Endometrial microvascular endothelial cells (primary cell): ENCODE data around the gene SH2D4B. TPM values are rescaled to one million over a fixed set of nuclear protein-coding genes. Genes with fewer than 3 reads are reported as not detected.
"Not testable (repeated sequence)": the region's sequence is repeated elsewhere in the genome, so short reads cannot be mapped to it uniquely, and the experiment has no call there.

ENCODE experiments used
- in situ Hi-C: cut with HindIII; loops from 2 replicates; pipeline ENCODE4 v1.10.0; 2017; ENCODE audit warnings: low sequenced_read_pairs, low pct_unique_long_range_greater_than_20kb; ENCODE audit errors: inconsistent ontology term
- total RNA-seq: library from RNA; depleted of rRNA; stranded (reverse); fragments of >200 nt; gene quantifications from one replicate; pipeline ENCODE4 v1.2.3, GENCODE V29; 2015; ENCODE audit errors: inconsistent ontology term

Gene SH2D4B
- total RNA-seq, 1 donor from 2014 or later = not detected

GRCh38 chr10:80518807-80519360 lies 18.8 kb upstream of the SH2D4B start:
- in situ Hi-C loops = loop anchor here (25.0 kb wide), 1 partner anchor 107 kb away; the partner anchor contains the start of gene PRXL2A

- in situ Hi-C loops = loop anchor here (25.0 kb wide), 1 partner anchor 108 kb away; the partner anchor contains the start of gene PRXL2A
Measured at GRCh38 chr10:80519936-80520650, 17.6 kb upstream of the SH2D4B start.

- in situ Hi-C loops = loop anchor here (25.0 kb wide), 1 partner anchor 109 kb away; the partner anchor contains the start of gene PRXL2A
Measured at GRCh38 chr10:80520661-80521470, 16.8 kb upstream of the SH2D4B start.

DNA sequence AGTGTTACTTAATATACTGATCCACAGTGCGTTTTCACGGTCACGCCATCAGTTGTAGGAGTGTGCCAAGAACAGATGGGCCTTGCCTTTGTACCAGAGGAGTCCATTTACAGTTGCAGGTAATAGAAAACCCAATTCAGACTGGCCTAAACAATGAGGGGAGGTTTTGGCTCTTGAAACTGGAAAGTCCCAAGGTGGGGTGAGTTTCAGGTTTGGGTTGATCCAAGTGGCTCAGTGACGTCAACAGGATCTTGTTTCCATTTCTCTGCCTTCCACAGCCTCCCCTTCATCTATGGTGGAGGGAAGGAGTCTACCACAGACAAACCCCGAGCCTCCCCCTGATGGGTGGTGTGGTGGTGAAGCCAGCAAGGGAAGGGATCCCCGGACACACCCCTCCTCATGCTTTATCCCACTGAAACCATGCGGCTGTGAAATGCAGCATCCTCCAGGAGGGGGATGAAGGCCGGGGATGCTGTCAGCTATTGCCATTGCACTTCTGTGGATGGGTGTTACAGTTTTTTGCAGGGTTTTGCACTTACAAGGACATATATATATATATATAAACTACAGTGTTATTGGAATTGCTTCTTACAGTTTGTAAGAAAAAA lies 14.8 kb upstream of the SH2D4B start:
- in situ Hi-C loops = loop anchor here (25.0 kb wide), 1 partner anchor 111 kb away; the partner anchor contains the start of gene PRXL2A

DNA sequence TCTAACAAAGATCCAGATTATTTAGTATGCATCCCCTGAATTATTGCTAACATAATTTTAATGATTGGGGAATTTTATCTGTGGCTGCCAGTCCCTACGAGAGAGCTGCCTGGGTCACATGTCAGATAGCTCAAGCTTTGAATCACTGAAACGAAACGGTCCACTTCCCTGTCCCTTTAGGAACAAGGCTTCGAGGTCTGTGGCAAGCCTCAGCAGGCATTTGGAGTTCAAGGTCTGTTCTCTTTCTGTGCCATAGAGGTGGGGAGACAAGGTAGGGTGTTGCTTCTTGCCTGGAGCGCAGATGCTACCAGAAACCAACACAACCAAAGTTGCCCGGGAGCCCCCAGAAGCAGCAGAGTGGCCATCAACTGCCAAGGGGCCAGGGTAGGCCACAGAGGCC lies 13.9 kb upstream of the SH2D4B start:
- in situ Hi-C loops = loop anchor here (25.0 kb wide), 1 partner anchor 111 kb away; the partner anchor contains the start of gene PRXL2A

DNA sequence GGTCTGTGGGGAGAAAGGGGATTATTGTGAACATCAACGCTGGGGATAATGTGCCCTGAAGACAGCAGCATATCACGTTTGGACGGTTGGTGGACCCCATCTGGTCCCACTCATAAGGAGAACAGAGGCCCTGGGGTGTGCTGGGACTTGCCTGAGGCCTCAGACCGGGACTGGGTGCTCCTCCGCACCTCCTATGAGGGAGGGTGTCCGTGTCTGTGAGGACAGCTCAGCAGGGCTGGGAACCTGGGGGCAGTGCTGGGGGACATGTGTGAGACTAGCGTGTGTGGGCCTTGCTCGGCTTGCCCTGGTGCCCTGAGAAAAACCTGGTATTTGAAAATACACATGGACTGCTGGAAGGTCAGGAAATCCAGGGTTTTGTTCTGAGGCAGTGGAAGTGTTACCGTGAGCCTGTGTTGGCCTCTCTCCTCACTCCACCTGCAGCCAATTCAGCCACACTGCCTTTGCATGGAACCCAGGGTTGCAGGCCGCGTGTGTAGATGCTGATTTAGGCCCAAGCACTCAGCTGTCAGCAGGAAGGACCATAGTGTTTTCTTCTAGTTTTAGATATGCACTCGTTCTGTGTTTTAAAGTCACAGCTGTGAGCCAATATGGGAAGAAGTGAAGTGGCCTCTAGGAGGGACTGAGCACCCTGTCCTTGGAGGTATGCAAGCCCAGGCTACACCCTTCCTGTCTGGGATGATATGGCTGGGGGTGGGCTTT lies 13.4 kb upstream of the SH2D4B start:
- in situ Hi-C loops = loop anchor here (25.0 kb wide), 1 partner anchor 112 kb away; the partner anchor contains the start of gene PRXL2A

DNA sequence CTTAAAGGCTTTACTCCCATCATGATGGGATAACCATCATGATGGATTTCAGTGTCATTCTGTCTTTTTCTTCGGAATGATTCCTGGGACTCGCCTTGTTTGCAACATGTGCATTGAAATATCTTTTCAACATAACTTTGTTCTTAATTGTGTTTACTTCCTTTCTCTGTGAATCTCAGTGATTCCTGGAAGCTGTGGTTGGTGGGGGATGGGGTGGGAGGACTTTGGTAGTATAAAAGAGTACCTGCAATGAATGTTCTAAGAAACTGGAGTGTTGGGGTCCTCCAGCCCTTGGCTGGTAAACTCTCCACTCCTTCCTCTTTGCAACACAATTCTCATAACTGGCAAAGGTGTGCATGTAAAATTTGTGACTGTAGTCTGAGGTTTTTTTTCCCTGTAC lies 11.5 kb upstream of the SH2D4B start:
- in situ Hi-C loops = no loop called here

- in situ Hi-C loops = no loop called here
Measured at GRCh38 chr10:80526742-80527141, 11.0 kb upstream of the SH2D4B start.

- in situ Hi-C loops = no loop called here
Measured at GRCh38 chr10:80528185-80528700, 9.5 kb upstream of the SH2D4B start.

DNA sequence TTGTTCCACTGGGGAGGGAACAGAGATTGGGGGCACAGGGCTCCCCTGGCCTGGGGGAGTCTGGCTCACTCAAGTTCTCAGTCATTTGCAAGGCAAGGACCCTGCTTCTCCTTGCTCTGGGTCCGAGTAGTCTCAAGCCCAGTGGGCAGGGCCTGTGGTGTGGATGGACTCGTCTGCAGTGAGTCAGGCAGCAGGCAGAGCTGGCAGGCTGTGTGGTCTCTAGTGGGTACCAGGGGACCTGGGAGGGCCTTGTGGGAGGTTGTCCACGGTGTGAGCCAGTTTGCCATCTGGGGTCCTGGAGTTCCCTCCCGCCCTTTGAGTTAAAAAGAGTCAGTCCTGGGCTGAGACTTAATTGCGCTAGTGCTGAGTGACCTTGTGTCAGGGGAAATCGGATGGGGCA lies 8.8 kb upstream of the SH2D4B start:
- in situ Hi-C loops = no loop called here

GRCh38 chr10:80529604-80530003 lies 8.1 kb upstream of the SH2D4B start:
- in situ Hi-C loops = no loop called here

DNA sequence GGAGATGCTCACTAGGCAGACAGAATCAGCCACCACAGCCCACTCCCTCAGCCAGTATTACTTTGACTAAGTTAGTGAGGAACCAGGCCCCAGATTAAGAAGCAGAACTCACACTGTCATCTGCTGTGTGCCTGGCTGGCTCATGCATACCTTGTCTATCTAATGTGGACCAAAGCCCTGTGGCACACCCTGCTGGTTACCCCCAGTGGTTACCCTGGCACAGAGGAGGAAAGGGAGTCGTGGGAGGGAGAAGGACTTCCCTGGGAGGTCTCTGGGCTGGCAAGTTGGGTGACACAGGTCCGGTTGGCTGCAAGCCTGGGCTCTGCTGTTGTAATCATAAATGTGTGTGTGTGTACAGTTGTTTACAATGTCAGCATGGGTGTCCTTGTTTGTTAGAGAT lies 7.5 kb upstream of the SH2D4B start:
- in situ Hi-C loops = no loop called here

DNA sequence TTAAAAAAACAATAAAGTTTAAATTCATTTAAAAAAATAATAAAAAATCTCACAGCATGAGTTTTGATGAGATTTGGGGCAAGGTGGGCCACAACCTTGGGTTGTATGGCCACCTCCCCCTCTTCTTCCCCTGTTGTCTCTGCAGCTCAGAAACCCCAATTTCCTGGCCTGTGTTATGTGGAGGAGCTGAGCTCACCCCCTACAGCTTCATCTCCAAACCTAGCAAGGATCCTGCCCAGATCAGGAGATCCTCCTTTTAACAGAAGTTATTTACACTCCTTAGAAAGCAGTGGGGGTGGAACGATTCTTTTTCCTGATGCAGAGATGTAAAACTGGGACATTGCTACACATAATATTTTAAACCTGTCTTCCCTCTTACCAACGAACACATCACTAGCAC lies 6.9 kb upstream of the SH2D4B start:
- in situ Hi-C loops = no loop called here

GRCh38 chr10:80532571-80532970 lies 5.1 kb upstream of the SH2D4B start:
- in situ Hi-C loops = no loop called here

DNA sequence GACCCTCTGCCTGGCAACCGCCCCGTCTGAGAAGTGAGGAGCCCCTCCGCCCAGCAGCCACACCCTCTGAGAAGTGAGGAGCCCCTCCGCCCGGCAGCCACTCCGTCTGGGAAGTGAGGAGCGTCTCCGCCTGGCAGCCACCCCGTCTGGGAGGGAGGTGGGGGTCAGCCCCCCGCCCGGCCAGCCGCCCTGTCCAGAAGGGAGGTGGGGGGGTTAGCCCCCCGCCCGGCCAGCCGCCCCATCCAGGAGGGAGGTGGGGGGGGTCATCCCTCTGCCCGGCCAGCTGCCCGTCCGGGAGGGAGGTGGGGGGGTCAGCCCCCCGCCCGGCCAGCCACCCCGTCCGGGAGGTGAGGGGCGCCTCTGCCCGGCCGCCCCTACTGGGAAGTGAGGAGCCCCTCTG lies 3.6 kb upstream of the SH2D4B start:
- in situ Hi-C loops = not testable (repeated sequence)

- in situ Hi-C loops = not testable (repeated sequence)
Measured at GRCh38 chr10:80534646-80535045, 3.1 kb upstream of the SH2D4B start.

DNA sequence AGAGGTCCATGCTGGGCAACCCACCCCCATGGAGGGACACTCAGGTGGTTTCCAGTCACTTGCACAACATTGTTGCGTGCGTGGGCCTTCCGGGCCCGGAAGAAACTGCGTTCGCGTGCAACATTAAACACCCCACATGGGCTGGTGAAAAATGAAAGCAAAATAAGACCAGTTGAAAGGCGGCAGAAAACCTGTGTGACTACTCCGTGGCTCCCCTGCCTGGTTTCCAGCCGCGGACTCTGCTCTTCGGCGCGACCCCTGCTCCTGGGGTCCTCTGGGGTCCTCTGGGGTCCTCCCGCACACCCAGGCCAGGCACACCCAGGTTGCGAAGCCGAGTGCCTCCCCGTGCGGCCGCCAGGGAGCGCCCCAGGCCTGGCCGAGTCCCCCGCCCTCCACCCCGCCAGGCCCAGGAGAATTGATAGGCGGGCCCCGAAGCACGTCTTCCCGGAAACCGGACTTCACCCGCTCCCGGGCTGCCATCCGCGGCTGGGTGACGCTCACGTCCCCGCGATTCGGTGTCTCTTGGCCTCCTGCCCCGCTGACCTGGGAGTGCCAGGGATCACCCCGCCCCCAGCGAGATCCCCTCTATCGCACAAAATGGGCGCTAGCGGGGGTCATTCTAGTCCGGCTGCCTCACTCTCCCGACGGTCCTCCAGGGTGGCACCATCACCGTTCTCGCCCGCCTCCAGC lies 1.9 kb upstream of the SH2D4B start:
- in situ Hi-C loops = no loop called here

DNA sequence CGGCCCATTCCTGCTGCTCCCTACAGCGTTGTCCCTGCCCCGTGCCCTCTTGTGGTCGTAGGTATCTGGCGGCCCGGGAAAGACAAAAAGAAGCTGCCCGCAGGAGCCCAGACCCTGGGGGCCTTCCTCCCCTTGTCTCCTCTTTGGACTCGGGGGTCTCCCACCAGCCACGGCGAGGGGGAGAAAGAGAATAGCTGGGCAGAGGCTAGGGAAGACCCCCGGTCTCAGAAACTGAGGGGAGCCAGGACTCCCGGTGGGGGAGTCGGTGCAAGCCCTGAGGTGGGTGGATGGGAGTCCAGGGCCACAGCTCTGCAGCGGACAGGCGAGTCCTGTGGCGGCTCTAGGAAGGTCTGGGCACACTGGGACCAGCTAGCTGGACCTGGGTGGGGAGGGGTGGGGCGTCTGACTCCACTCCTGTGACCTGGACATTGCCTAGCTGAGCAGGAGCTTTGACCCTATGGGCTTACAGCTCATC lies 1.3 kb upstream of the SH2D4B start:
- in situ Hi-C loops = no loop called here
